Uterus (tissue), 2 donors: Measurements from ENCODE around the gene NTNG1.

Source experiments
- POLR2A ChIP-seq, 2 donors: fragments of 450-650 bp; IDR thresholded peaks; one replicate each; pipeline ENCODE4 v1.6.1; 2016; ENCODE audit warnings: antibody characterized with exemption in 2 of 2, mild to moderate bottlenecking in 1 of 2, moderate library complexity in 1 of 2
- TF ChIP-seq, protein P1 (sequence below), 4 experiments: fragments of 200-600 bp in 2 of 4; fragments of 450-650 bp in 2 of 4; sonication (generic) in 2 of 4; IDR thresholded peaks; one replicate each; pipeline ENCODE4 v1.5.1; 2016 to 2019; ENCODE audit warnings: antibody characterized with exemption in 4 of 4, mild to moderate bottlenecking in 2 of 4, moderate library complexity in 1 of 4

GRCh38 chr1:107255469-107255868, 114.6 kb downstream of the NTNG1 start:
- TF ChIP-seq POLR2A (IDR thresholded peaks at IDR 0.05): no peak
- TF ChIP-seq, protein P1, sequence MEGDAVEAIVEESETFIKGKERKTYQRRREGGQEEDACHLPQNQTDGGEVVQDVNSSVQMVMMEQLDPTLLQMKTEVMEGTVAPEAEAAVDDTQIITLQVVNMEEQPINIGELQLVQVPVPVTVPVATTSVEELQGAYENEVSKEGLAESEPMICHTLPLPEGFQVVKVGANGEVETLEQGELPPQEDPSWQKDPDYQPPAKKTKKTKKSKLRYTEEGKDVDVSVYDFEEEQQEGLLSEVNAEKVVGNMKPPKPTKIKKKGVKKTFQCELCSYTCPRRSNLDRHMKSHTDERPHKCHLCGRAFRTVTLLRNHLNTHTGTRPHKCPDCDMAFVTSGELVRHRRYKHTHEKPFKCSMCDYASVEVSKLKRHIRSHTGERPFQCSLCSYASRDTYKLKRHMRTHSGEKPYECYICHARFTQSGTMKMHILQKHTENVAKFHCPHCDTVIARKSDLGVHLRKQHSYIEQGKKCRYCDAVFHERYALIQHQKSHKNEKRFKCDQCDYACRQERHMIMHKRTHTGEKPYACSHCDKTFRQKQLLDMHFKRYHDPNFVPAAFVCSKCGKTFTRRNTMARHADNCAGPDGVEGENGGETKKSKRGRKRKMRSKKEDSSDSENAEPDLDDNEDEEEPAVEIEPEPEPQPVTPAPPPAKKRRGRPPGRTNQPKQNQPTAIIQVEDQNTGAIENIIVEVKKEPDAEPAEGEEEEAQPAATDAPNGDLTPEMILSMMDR (IDR thresholded peaks at IDR 0.05): no peak
